ENCODE data around the gene FBXL15.

Gene FBXL15

GRCh38 chr10:102398172-102399020, 22.2 kb upstream of the FBXL15 start:
- no peak for DNase-seq (ENCODE audit: low read depth)

GRCh38 chr10:102399217-102400021, 21.2 kb upstream of the FBXL15 start:
- peak; percentile 88 for DNase-seq (ENCODE audit: low read depth)

DNA sequence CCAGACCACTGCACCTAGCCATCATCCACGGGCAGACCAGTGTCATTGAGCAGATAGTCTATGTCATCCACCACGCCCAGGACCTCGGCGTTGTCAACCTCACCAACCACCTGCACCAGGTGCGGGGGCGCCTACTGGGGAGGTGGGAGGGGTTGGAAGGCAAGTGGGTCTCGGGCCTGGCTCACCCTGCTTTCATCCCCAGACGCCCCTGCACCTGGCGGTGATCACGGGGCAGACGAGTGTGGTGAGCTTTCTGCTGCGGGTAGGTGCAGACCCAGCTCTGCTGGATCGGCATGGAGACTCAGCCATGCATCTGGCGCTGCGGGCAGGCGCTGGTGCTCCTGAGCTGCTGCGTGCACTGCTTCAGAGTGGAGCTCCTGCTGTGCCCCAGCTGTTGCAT, 20.6 kb upstream of the FBXL15 start:
- DNase-seq (ENCODE audit: low read depth) = no peak

DNA sequence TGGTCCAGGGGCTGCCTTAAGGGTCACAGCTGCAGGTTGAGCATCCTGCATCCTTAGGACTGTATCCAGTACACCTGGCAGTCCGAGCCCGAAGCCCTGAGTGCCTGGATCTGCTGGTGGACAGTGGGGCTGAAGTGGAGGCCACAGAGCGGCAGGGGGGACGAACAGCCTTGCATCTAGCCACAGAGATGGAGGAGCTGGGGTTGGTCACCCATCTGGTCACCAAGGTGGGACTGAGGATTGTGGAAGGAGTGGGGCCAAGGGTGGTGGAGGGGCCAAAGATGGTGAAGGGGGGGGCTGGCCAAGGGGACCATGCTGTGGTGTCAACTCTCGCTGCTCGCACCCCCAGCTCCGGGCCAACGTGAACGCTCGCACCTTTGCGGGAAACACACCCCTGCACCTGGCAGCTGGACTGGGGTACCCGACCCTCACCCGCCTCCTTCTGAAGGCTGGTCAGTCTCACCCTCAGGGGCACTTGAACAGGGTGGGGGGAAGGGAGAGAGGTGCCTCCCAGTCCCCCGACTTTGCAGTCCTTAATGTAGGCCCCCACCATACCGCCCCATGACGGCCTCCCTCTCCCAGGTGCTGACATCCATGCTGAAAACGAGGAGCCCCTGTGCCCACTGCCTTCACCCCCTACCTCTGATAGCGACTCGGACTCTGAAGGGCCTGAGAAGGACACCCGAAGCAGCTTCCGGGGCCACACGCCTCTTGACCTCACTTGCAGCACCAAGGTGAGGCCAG, 19.9 kb upstream of the FBXL15 start:
- DNase-seq (ENCODE audit: low read depth) = no peak

- DNase-seq (ENCODE audit: low read depth) = no peak
Observed at GRCh38 chr10:102401342-102401654, 19.3 kb upstream of the FBXL15 start.

- DNase-seq (ENCODE audit: low read depth) = no peak
Observed at GRCh38 chr10:102401735-102402511, 18.7 kb upstream of the FBXL15 start.

- DNase-seq (ENCODE audit: low read depth) = no peak
Observed at GRCh38 chr10:102402512-102402896, 18.1 kb upstream of the FBXL15 start.

- no peak for DNase-seq (ENCODE audit: low read depth)
Observed at GRCh38 chr10:102403115-102403514, 17.5 kb upstream of the FBXL15 start.

DNA sequence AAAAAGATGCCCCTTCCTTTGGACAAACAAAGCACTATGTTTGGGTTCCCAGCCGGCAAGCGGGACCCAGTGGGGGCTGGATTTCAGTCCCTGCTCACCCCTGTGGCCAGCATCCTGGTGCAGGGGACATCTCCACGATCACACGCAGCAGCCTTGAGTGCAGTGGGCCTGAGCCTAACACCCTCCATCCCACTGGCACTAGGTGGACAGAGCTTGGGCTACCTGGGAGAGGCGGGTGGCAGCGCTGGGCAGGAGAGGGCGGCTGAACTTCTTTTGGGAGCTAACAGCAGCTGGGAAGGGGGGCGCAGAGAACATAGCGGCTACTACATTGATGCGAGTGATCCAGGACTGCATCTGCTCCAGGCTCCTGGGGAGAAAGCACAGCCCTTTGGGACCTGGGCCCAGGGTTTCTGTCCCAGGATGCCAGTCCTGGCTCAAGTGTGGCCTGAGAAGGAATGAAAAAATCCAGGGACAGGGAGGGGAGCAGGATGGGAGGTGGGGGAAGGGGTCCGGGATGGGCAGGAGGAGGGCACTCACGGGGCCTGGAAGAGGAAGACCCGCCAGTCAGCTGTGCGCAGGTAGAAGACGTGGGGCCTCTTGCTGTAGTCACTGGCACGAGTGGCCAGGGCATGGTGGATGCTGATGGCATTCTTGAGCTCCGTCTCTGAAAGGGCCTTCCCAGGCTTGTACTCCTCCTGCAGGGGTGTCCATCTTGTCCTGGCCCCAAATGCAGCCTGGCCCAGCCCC, 16.1 kb upstream of the FBXL15 start:
- DNase-seq (ENCODE audit: low read depth) = no peak

GRCh38 chr10:102405108-102405571, 15.5 kb upstream of the FBXL15 start:
- no peak for DNase-seq (ENCODE audit: low read depth)

DNA sequence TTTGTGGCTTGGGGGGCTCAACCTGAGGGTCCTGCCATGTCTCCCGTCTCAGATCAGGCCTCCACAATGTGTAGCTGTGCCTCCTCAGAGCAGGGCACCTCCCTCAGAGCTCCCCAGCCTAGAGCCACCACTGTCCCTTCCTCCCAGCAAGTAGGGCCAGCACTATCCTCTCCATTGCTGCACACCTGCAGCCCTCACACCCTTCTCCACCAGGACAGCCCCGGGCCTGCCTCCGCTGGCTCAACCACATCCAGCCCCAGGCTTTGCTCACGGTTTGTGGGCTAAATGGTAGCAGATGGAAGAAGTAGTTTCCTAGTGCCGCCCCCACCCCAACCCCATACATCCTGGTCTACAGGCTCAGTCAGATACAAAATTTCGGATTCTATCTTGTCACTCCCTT, 15.0 kb upstream of the FBXL15 start:
- DNase-seq (ENCODE audit: low read depth) = no peak

- no peak for DNase-seq (ENCODE audit: low read depth)
Observed at GRCh38 chr10:102406815-102407214, 13.8 kb upstream of the FBXL15 start.

- DNase-seq (ENCODE audit: low read depth) = no peak
Observed at GRCh38 chr10:102407425-102408130, 13.1 kb upstream of the FBXL15 start.

GRCh38 chr10:102408131-102408727, 12.4 kb upstream of the FBXL15 start:
- DNase-seq (ENCODE audit: low read depth) = no peak

DNA sequence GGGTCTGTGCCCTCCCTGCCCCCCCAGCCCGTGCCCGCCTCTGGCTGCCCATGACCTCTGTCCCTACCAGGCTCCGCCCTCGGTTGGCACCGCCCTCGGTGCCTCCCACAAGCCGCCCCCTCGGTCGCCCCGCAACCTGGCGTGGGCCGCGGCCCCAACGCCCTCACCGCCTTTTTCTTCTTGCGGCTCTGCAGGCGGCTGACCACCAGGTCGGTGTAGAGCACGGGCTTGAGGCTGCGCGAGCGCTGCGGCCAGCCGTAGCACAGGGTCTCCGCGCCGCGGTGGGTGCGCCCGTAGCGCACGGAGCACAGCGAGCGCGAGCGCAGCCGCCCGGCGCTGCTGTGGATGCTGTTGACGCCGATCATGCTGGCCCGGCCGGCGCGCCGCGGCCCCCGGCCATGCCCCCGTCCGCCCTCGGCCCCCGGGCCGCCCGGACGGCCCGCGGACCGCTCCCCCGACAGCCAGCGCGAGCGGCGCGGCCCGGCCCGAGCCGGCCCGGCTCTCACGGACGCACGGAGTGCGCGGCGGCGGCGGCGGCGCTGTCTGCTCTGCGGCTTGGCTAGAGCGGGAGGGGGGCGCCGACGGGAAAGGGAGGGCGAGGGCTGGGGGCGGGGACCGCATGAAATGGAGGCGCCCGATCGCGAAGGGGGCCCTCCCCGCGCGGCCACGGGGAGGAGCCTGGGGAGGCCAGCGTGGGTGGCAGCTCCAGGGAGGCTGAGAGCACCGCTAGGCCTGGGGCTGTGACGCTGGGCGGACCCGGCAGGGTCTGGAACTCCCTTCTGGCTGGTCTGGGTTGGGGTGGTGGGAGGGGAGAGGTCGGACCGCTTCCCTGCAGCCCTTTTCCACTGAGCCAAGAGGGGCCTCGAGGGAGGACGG, 11.7 kb upstream of the FBXL15 start:
- DNase-seq (ENCODE audit: low read depth) = peak; percentile 78

- no peak for DNase-seq (ENCODE audit: low read depth)
Observed at GRCh38 chr10:102409604-102410428, 10.8 kb upstream of the FBXL15 start.

GRCh38 chr10:102410429-102411073, 10.1 kb upstream of the FBXL15 start:
- DNase-seq (ENCODE audit: low read depth) = peak; percentile 67

All from activated T-cell treated with anti-CD3 and anti-CD28 coated beads for 48 hours (primary cell).